IPS-18c (cell line): Measurements from ENCODE around the gene TNIP1.

Experiments used
- H3K4me3 ChIP-seq: 2 replicates; pipeline ENCODE4 v1.7.0; 2013; ENCODE audit warnings: low read depth, mild to moderate bottlenecking, low read length, moderate library complexity; ENCODE audit not compliant: insufficient read depth
- H3K9me3 ChIP-seq: one replicate; pipeline ENCODE4 v1.6.1; 2013; ENCODE audit warnings: mild to moderate bottlenecking, low read length, moderate library complexity; ENCODE audit not compliant: control insufficient read depth, insufficient read depth

Gene TNIP1

DNA sequence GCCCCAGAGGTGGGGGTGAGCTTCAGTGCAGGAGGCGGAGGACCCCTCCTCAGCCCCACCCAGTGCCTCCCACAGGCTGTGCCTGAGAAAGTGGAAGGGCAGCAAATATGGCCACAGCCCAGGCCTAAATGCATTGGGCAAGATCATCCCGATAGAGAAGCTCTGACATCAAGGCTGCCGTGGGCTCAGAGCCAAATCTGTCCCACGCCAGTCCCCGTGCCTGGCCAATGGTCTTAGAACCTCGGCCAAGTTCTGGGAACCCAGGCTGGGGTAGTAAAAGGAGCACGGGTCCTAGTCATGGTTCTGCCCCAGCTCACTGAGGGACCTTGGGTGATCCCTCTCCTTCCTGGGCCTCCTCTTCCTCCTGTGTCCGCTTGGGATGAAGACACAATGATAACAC lies 27.7 kb upstream of the TNIP1 start:
- no peaks in the 10 kb centered on the region for H3K9me3 ChIP-seq
- no peak overlapping the region for H3K4me3 ChIP-seq

DNA sequence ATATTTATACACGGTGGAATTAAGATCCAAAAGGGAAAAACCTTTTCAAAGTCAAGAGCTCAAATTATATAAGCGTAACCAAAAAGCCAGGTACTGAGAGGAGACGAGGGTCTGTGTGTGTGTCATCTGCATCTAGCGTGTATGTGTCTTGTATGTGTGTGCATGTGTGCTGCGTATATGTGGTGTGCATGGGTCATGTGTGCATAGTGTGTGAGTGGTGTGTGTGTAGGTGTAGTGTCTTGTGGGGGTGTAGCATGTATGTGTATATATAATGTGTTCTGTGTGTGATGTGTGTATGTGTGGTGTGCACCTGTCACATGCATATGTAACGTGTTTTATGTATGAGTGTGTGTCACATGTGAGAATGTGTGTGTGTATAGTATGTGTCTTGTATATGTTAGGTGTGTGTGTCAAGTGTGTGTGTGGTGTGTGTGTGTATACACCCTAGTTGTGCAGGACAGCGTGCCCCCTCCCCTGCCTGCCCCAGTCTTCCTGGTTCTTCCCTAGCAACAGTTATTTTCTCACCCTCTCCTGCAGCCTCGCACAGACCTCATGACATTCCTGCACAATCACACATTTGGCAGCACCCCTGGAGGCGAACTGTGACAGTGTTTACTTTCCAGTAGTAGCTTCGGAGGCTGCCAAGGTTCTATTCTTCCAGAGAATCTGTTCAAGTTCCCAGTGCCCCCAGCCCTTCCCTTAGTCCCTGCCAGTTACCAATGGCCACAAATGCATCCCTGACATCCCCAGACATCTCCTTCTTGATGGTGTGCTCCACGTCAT lies 27.1 kb upstream of the TNIP1 start:
- no peaks in the 10 kb centered on the region for H3K9me3 ChIP-seq
- no peak overlapping the region for H3K4me3 ChIP-seq

DNA sequence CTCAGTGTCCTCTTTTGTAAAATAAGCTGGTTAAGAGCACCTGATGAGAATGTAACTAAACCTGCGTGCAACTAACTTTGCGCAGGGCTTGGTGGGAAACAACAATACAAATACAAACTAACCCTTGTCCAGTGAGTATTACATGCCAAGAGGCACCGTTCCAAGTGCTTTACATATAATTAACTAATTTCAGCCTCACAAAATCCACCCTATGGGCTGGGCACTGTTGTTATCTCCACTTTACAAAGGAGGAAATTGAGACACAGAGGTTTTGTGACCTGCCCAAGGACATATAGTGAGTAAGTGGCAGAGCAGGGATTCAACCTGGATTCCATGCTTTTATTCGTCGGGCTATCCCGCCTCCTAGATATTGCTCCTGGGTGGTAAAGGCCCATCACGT lies 26.2 kb upstream of the TNIP1 start:
- H3K9me3 ChIP-seq: no peaks in the 10 kb centered on the region
- H3K4me3 ChIP-seq: no peak overlapping the region

DNA sequence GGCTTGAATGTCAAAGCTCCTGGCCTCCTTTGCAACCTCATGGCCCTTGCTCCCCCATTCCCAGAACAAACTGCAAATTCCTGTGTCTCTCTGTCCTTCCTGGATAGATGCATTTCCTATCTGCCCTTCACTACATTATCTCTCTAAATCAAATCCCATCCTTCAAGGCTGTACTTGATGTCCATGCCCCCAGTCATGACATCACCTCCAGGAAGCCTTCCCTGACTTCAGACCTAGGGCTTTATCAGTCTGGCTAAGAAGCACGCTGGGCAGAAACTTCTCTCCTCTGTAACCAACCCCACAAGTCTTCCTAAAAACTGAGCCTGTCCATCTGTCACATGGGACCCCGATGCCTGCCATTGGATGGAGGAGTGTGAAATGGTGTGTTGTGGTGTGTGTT lies 25.7 kb upstream of the TNIP1 start:
- Histone ChIP-seq H3K4me3 (no peak overlapping the region), H3K9me3 (no peaks in the 10 kb centered on the region)

DNA sequence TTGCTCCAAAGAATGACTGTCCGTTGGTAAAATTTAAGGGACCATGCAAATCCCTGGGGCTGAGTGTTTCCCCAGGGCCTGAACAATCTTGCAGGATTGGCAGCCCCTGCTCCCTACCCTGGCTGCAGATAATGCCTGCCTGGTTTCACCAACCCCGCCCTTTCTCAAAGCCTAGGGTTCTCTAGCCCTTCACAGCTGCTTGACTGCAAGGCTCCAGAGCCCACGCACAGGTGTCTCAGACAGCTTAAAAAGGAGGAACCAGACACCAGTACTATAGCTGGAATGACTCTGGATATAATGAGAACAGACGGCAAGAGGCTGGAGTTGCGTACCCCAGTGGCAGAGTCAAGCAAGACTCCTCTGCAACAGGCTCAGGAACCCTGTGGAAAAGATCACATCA lies 25.2 kb upstream of the TNIP1 start:
- no peak overlapping the region for H3K4me3 ChIP-seq
- H3K9me3 ChIP-seq: no peaks in the 10 kb centered on the region

DNA sequence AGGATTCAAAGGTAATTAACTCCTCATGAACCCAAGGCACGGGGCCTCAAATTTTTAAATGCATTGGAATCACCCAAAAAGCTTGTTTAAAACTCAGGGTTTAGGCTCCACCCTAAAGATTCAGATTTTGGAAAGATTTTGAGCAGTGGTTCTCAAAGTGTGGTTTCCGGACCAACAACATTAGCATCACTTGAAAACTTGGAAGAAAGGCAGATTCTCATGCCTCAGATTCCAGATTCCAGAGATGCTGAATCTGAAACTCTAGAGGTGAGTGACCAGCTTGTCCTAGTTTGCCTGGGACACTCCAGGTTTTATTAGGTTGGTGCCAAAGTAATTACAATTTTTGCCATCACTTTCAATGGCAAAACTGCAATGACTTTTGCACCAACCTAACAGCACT lies 24.7 kb upstream of the TNIP1 start:
- Histone ChIP-seq H3K4me3 (no peak overlapping the region), H3K9me3 (no peaks in the 10 kb centered on the region)

DNA sequence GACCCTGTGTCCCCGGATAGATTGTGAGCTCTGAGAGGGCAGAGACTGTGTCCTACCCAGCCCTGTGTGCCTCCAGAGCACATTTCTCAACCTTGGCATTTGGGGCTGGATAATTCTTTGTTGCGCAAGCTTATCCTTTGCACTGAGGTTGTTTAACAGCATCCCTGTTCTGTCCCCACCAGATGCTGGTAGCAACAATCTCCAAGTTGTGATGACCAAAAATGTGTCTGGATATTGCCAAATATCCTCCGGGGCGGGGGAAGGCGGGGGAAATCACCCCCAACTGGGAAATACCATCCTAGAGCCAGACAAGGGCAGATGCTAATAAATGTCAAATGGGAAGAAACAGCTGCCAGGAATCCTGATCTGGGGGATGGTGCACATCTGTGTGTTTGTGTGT lies 24.0 kb upstream of the TNIP1 start:
- Histone ChIP-seq H3K9me3 (no peaks in the 10 kb centered on the region), H3K4me3 (no peak overlapping the region)

DNA sequence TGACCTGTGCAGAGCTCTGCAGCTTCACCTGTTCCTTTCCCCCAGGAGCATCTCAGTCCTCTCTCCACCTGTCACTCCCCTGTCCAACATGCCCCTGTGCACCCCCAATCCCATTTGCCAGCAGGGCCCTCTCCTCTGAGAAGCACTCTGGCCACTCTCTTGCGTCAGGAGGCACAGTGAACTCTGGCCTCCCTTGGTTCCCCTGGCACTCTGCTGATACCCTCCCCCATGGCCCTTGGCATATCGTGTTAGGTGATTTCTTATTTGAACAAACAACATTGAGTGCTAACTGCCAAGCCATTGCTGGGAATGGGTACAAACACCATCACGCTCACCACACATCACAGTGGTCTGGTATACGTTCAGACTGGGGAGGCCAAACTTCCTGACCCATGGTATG lies 20.9 kb upstream of the TNIP1 start:
- no peak overlapping the region for H3K4me3 ChIP-seq
- H3K9me3 ChIP-seq: no peaks in the 10 kb centered on the region

DNA sequence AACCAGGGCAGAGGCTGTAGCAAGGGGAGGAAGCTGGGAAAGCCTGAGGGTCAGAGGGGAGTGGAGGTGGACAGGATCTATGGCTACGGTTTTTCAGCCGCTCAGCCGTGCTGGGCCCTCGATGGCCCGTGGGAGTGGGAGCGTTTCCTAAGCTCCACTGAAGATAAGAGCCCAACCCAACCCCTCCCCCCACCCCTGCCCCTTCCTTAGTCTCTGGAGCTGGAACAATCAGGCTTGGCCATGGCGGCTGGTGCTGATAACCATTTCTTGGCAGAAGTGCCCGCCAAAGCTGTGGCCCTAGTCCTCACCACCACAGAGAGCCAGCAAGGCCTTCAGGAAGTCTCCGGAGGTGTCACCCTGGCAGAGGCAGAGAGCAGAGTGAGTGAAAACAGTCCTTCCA lies 20.3 kb upstream of the TNIP1 start:
- Histone ChIP-seq H3K4me3 (no peak overlapping the region), H3K9me3 (no peaks in the 10 kb centered on the region)

DNA sequence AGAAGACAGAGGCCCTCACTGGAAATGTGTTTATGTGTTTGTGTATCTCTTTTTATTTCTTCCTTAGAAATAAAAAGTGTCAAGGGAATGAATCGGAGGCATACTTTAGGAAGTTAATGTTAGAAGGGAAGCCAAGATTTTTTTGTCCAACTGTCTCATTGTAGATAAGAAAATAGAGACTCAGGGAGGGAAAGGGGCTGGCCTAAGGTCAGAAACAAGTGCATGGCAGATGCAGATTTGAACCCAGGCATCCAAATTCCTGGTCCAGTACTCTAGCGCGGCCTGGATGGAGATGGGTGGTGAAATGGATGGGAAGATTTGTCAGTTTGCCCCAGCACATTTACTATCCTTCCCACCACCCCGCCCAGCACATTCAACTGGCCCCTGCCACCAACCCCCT lies 19.8 kb upstream of the TNIP1 start:
- no peaks in the 10 kb centered on the region for H3K9me3 ChIP-seq
- H3K4me3 ChIP-seq: no peak overlapping the region

DNA sequence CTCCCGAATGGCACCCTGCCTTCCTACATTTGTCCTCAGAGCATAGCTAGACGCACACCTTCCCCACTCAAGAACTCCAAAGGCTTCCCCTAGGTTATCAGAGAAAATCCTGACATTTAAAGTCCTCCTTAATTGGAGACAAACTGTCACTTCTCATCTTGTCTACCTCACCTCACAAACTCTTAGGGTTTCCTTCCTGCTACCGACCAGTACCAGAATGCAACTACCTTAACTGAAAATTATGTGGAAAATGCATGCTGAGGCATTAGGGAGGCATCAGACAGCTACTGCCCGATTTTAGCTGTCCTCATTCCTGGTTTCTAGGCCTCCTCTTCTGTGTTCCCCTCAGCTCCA lies 17.9 kb upstream of the TNIP1 start:
- Histone ChIP-seq H3K4me3 (no peak overlapping the region), H3K9me3 (no peaks in the 10 kb centered on the region)

DNA sequence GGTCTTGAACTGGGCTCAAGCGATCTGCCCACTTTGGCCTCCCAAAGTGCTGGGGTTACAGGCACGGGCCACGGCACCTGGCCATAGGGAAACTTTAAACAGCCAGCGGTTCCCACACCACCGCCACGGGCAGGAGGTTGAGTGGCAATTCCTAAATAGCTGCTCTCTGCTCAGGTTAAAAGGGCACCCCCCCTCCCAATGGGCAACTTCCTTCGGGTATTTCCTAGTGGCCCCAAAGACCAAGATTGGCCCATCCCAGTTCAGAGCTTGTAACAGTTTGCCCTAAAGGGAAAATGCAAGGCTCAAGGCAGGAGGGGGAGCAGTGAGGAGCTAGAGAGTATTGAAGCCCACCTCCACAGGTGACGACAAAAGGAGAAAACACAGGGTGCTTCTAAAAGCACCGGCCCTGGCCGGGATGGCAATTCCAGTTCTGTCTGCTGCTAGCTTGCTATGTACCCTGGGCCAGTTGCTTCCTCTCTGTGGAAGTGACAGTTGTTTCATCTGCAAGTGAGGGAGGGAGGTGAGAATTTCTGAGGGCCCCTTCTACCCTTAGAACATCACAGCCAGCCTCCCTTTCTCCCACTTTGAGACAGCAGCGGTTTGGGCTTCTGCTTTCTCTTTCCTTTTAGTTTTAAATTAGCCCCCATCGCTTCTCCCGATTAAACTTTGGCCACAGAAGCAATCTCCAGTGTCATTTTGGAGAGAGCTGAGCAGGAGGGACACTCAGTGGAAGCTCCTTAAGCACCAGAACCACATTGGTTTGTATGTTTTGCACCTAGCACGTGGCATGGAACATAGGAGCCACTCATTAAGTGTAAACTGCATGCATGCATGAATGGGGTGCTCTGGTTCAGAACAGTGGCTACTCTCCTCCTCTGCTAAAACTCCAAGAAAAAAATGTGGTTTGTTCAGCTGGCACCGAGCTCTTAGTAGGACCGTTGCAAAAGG lies 17.3 kb upstream of the TNIP1 start:
- Histone ChIP-seq H3K9me3 (no peaks in the 10 kb centered on the region), H3K4me3 (no peak overlapping the region)

DNA sequence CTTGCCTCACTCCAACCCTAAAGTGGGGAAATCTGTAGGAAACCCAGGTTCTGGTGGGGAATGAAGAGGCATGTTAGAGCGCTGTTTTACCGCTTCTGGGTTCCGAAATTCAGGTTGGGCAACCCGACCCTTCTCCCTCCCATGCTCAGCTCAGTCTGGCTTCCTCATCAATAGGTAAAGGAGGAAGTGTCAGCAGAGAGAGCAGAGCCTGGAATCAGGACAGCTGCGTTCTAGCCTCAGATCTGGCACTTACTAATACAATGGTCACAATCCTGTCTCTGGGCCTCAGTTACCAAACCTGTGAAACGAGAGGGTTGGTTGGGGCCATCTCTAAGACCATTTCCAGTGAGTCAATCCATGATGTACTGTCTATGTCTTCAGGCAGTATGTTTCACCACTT lies 16.2 kb upstream of the TNIP1 start:
- Histone ChIP-seq H3K4me3 (no peak overlapping the region), H3K9me3 (no peaks in the 10 kb centered on the region)

DNA sequence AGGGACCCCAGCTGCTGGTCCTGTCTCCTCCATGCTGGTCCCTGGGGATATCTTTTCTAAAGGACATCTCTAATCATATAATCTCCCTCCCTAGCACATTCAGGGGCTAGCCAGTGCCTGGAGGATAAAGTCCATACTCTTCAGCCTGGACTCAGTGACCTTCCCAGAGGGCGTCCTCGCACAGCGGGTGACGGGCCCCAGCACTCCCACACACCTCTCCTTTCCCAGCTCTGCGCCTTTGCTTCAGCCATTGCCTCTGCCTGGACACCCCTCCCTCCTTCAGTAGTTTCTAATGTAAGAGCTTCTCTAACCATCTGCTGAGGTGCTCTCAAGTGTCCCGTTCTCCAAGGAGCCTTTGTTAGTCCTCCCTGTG lies 15.2 kb upstream of the TNIP1 start:
- Histone ChIP-seq H3K4me3 (no peak overlapping the region), H3K9me3 (no peaks in the 10 kb centered on the region)

DNA sequence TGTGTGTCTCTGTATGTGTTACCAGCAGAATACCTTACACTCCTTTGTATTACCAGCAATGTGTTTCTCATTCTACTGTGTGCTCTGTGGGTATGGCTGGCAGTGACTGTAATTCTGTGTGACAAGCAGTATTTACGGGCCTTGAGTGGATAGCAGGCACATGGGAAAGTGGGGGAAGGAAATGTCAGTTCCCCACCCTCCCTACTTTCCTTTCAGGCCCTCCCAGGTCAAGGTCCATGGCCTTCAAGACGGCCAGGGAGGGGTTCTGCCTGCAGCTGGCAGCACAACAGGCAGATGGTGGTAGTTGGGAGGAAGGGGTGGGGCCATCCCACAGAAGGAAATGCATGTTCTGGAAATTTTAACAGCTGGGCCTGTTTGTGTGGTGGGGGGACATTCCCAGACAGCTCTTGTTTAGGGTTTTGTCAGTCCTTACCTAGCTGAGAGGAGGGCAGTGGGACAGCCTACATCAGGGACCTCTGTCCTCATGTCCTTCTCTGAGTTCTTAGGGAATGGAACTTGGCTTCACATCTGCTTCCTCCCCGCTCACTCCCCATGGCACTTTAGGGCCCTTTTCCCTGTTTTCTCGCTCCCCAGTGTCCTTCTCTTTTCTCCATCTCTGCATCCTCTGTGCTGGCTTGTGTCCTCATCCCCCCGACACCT lies 14.6 kb upstream of the TNIP1 start:
- no peaks in the 10 kb centered on the region for H3K9me3 ChIP-seq
- no peak overlapping the region for H3K4me3 ChIP-seq

DNA sequence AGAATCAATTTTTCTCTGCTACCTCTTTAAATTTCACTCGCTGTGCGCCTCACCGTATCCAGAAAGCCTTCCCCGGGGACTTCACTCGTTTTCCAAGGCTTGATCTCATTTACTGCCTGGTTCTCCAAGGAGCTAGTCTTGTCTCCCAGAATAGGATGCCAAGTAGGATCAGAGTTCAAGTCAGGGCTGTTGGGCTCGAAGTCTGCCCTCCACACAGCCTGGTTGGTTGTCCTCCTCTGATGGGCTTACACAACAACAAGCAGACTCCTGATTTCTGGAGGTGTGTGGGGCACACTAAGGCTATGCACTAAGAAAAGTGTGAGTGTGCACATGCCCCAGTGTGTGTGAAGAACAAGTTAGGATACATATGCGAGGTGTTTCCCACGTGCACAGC lies 14.0 kb upstream of the TNIP1 start:
- Histone ChIP-seq H3K9me3 (no peaks in the 10 kb centered on the region), H3K4me3 (no peak overlapping the region)

DNA sequence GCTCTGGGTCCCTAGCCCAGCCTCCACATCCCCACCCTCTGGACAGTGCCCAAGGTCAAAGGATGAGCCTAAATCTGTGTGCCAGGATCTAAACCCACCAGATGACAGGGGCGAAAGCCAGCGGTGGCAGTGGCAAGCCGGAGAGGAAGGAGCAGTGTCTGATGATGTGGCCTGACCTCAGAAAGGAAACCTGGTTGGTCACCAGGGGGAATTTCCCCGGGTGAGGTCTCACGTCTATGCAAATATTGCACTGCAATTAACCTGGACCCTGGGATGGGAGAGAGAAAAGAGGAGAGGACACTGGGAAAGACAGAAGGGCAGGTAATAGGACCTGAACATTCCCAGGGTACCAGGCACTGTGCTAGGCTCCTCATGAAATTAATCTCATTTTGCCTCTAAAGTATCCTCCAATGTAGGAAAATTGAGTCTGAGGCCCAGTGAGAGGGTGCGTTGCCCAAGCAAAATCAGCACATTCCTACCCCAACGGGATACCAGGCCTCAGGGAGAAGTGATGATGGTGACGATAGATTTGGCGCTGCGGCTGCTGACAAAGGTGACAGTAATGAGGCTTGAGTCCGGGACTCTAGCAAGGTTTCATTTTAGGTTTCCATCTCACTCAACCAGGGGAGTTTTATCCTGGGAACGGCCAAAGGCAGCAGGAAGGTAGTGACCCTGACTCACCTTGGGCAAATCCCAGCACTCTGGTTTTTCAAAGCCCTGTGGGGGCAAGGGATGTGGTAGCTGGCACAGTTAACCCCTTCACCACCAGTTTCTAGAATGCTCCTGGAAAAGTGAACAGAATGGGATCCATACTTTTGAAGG lies 13.4 kb upstream of the TNIP1 start:
- no peaks in the 10 kb centered on the region for H3K9me3 ChIP-seq
- no peak overlapping the region for H3K4me3 ChIP-seq
